ENCODE data around the gene HOXD11.

HOXD11 gene

GRCh38 chr2:176151442-176152287, 44.6 kb downstream of the HOXD11 start, which contains the start of gene HOXD4:
TSS of gene HOXD4 (plus strand) at chr2:176151550. CDS start at chr2:176151634, 84 bp downstream.
- no peak within 1 kb of the TSS for H3K9ac ChIP-seq (ENCODE audit: low read depth, low read length, poor library complexity)
- no peaks in the 10 kb centered on the region for H3K36me3 ChIP-seq (replicated peaks in 1 of 2; ENCODE audit: control insufficient read depth in 2 of 2, insufficient read depth in 2 of 2, low read length in 2 of 2)
- no peak within 1 kb of the TSS for H2AK5ac ChIP-seq (ENCODE audit: low read depth, low read length)
- H3K4ac ChIP-seq (ENCODE audit: low read length): no peak within 1 kb of the TSS
- H4K8ac ChIP-seq (ENCODE audit: low read depth, low read length): no peak within 1 kb of the TSS
- no peak within 1 kb of the TSS for H4K91ac ChIP-seq (ENCODE audit: low read depth, low read length, poor library complexity)
- peaks cover 0 to 11% of the 10 kb centered on the region in 2 donors for H3K9me3 ChIP-seq (replicated peaks in 1 of 2; ENCODE audit: control insufficient read depth in 2 of 2, insufficient read depth in 1 of 2, low read depth in 1 of 2, low read length in 2 of 2)
- H2BK12ac ChIP-seq (ENCODE audit: low read length): no peak within 1 kb of the TSS
- no peak within 1 kb of the TSS for H3K14ac ChIP-seq (ENCODE audit: low read length)
- no peak within 1 kb of the TSS for H3K4me2 ChIP-seq (ENCODE audit: insufficient read depth, low read length, poor library complexity, severe bottlenecking)
- no peak within 1 kb of the TSS for H2BK5ac ChIP-seq (ENCODE audit: low read length)
- WGBS, 2 donors (ENCODE audit: extremely low coverage in 2 of 2, insufficient read length in 2 of 2, insufficient replicate concordance in 1 of 2): no CpG with 5 or more reads among the region's 55 CpGs
- H2BK15ac ChIP-seq (ENCODE audit: low read length): no peak within 1 kb of the TSS
- H3K23ac ChIP-seq (ENCODE audit: low read depth, low read length, poor library complexity): peak within 1 kb of the TSS; percentile 59
- no peak within 1 kb of the TSS for H2BK120ac ChIP-seq (ENCODE audit: low read depth, low read length)
- H3K18ac ChIP-seq (ENCODE audit: low read length): no peak within 1 kb of the TSS
- H3K4me3 ChIP-seq (ENCODE audit: low read length in 2 of 2): no peak within 1 kb of the TSS
- peaks cover 69 to 100% (median 97%) of the 10 kb centered on the region in 3 experiments for H3K27me3 ChIP-seq (ENCODE audit: control insufficient read depth in 3 of 3, insufficient read depth in 3 of 3, low read depth in 1 of 3, low read length in 3 of 3)
- no peaks in the 10 kb centered on the region for H3K79me1 ChIP-seq (ENCODE audit: low read depth, low read length)
- H3K4me1 ChIP-seq (ENCODE audit: control insufficient read depth in 2 of 2, insufficient read depth in 1 of 2, low read depth in 1 of 2, low read length in 2 of 2): no peaks in the 10 kb centered on the region
- peak within 1 kb of the TSS; percentile 54 for H2AFZ ChIP-seq (ENCODE audit: low read length)
- DNase-seq (ENCODE audit: low spot score): no peak
- no peak within 1 kb of the TSS for H3K27ac ChIP-seq (replicated peaks; ENCODE audit: low read length)

- H3K4ac ChIP-seq (ENCODE audit: low read length): no peak overlapping the region
- no peak overlapping the region for H2BK5ac ChIP-seq (ENCODE audit: low read length)
- no peak overlapping the region for H4K8ac ChIP-seq (ENCODE audit: low read depth, low read length)
- H3K9me3 ChIP-seq (replicated peaks in 1 of 2; ENCODE audit: control insufficient read depth in 2 of 2, insufficient read depth in 1 of 2, low read depth in 1 of 2, low read length in 2 of 2): peaks cover 0 to 10% of the 10 kb centered on the region in 2 donors
- no peak overlapping the region for H3K23ac ChIP-seq (ENCODE audit: low read depth, low read length, poor library complexity)
- no peak overlapping the region for H3K4me2 ChIP-seq (ENCODE audit: insufficient read depth, low read length, poor library complexity, severe bottlenecking)
- H3K4me1 ChIP-seq (ENCODE audit: control insufficient read depth in 2 of 2, insufficient read depth in 1 of 2, low read depth in 1 of 2, low read length in 2 of 2): peaks cover 0 to 2% of the 10 kb centered on the region in 2 donors
- no peak overlapping the region for H3K4me3 ChIP-seq (ENCODE audit: low read length in 2 of 2)
- H3K36me3 ChIP-seq (replicated peaks in 1 of 2; ENCODE audit: control insufficient read depth in 2 of 2, insufficient read depth in 2 of 2, low read length in 2 of 2): no peaks in the 10 kb centered on the region
- DNase-seq (ENCODE audit: low spot score): no peak
- H3K14ac ChIP-seq (ENCODE audit: low read length): no peak overlapping the region
- H2AK5ac ChIP-seq (ENCODE audit: low read depth, low read length): no peak overlapping the region
- no peak overlapping the region for H3K9ac ChIP-seq (ENCODE audit: low read depth, low read length, poor library complexity)
- H3K27ac ChIP-seq (replicated peaks; ENCODE audit: low read length): no peak overlapping the region
- H3K79me1 ChIP-seq (ENCODE audit: low read depth, low read length): no peaks in the 10 kb centered on the region
- no peak overlapping the region for H2BK120ac ChIP-seq (ENCODE audit: low read depth, low read length)
- H4K91ac ChIP-seq (ENCODE audit: low read depth, low read length, poor library complexity): no peak overlapping the region
- H3K18ac ChIP-seq (ENCODE audit: low read length): no peak overlapping the region
- WGBS, 2 donors (ENCODE audit: extremely low coverage in 2 of 2, insufficient read length in 2 of 2, insufficient replicate concordance in 1 of 2): no CpG with 5 or more reads among the region's 48 CpGs
- no peak overlapping the region for H2BK12ac ChIP-seq (ENCODE audit: low read length)
- H3K27me3 ChIP-seq (ENCODE audit: control insufficient read depth in 3 of 3, insufficient read depth in 3 of 3, low read depth in 1 of 3, low read length in 3 of 3): peaks cover 74 to 100% (median 97%) of the 10 kb centered on the region in 3 experiments
- H2BK15ac ChIP-seq (ENCODE audit: low read length): no peak overlapping the region
- H2AFZ ChIP-seq (ENCODE audit: low read length): peak overlapping the region; percentile 49
These were observed 45.5 kb downstream of the HOXD11 start for GRCh38 chr2:176152350-176153181.

- WGBS, 2 donors (ENCODE audit: extremely low coverage in 2 of 2, insufficient read length in 2 of 2, insufficient replicate concordance in 1 of 2): no CpG with 5 or more reads among the region's 11 CpGs
- no peak overlapping the region for H3K14ac ChIP-seq (ENCODE audit: low read length)
- no peak overlapping the region for H3K27ac ChIP-seq (replicated peaks; ENCODE audit: low read length)
- H2AFZ ChIP-seq (ENCODE audit: low read length): no peak overlapping the region
- H2BK120ac ChIP-seq (ENCODE audit: low read depth, low read length): no peak overlapping the region
- H3K9ac ChIP-seq (ENCODE audit: low read depth, low read length, poor library complexity): no peak overlapping the region
- H3K27me3 ChIP-seq (ENCODE audit: control insufficient read depth in 3 of 3, insufficient read depth in 3 of 3, low read depth in 1 of 3, low read length in 3 of 3): peaks cover 70 to 100% (median 97%) of the 10 kb centered on the region in 3 experiments
- H3K4ac ChIP-seq (ENCODE audit: low read length): no peak overlapping the region
- H3K4me2 ChIP-seq (ENCODE audit: insufficient read depth, low read length, poor library complexity, severe bottlenecking): no peak overlapping the region
- no peak overlapping the region for H3K4me3 ChIP-seq (ENCODE audit: low read length in 2 of 2)
- H3K4me1 ChIP-seq (ENCODE audit: control insufficient read depth in 2 of 2, insufficient read depth in 1 of 2, low read depth in 1 of 2, low read length in 2 of 2): peaks cover 0 to 9% of the 10 kb centered on the region in 2 donors
- no peak overlapping the region for H2AK5ac ChIP-seq (ENCODE audit: low read depth, low read length)
- no peaks in the 10 kb centered on the region for H3K36me3 ChIP-seq (replicated peaks in 1 of 2; ENCODE audit: control insufficient read depth in 2 of 2, insufficient read depth in 2 of 2, low read length in 2 of 2)
- H2BK5ac ChIP-seq (ENCODE audit: low read length): no peak overlapping the region
- H3K9me3 ChIP-seq (replicated peaks in 1 of 2; ENCODE audit: control insufficient read depth in 2 of 2, insufficient read depth in 1 of 2, low read depth in 1 of 2, low read length in 2 of 2): peaks cover 0 to 8% of the 10 kb centered on the region in 2 donors
- H4K91ac ChIP-seq (ENCODE audit: low read depth, low read length, poor library complexity): no peak overlapping the region
- no peak overlapping the region for H2BK15ac ChIP-seq (ENCODE audit: low read length)
- no peak overlapping the region for H4K8ac ChIP-seq (ENCODE audit: low read depth, low read length)
- no peaks in the 10 kb centered on the region for H3K79me1 ChIP-seq (ENCODE audit: low read depth, low read length)
- no peak overlapping the region for H3K23ac ChIP-seq (ENCODE audit: low read depth, low read length, poor library complexity)
- H3K18ac ChIP-seq (ENCODE audit: low read length): no peak overlapping the region
- no peak overlapping the region for H2BK12ac ChIP-seq (ENCODE audit: low read length)
- DNase-seq (ENCODE audit: low spot score): no peak
These were observed 47.6 kb downstream of the HOXD11 start for GRCh38 chr2:176154576-176155252.
